ENCODE data around the gene MRPL28.
"Not testable (repeated sequence)": the region's sequence is repeated elsewhere in the genome, so short reads cannot be mapped to it uniquely, and the experiment has no call there.

The MRPL28 gene

GRCh38 chr16:386641-387156 lies 16.4 kb upstream of the MRPL28 start:
- no peak overlapping the region for H3K9ac ChIP-seq (ENCODE audit: low read depth, low read length)

GRCh38 chr16:383326-384051 lies 13.2 kb upstream of the MRPL28 start:
- H3K27me3 ChIP-seq (ENCODE audit: insufficient read depth, low read length): peaks cover 15% of the 10 kb centered on the region
- H3K9ac ChIP-seq (ENCODE audit: low read depth, low read length): peak overlapping the region; percentile 73; the same call in 1 of the 2 replicates
- H3K27ac ChIP-seq (ENCODE audit: low read length): peak overlapping the region; percentile 20
- no peaks in the 10 kb centered on the region for H3K36me3 ChIP-seq (ENCODE audit: insufficient read depth, low read depth, low read length)
- peak overlapping the region; percentile 85 for H3K4me3 ChIP-seq (ENCODE audit: low read length)
- no peaks in the 10 kb centered on the region for H3K9me3 ChIP-seq (ENCODE audit: insufficient read depth, low read depth, low read length)
- H3K4me1 ChIP-seq (ENCODE audit: insufficient read depth, low read length): peaks cover 24% of the 10 kb centered on the region

More at GRCh38 chr16:386641-387156, 16.4 kb upstream of the MRPL28 start:
- peaks cover 11% of the 10 kb centered on the region for H3K4me1 ChIP-seq (ENCODE audit: insufficient read depth, low read length)
- H3K27me3 ChIP-seq (ENCODE audit: insufficient read depth, low read length): peaks cover 15% of the 10 kb centered on the region
- no peak overlapping the region for H3K27ac ChIP-seq (ENCODE audit: low read length)
- no peaks in the 10 kb centered on the region for H3K36me3 ChIP-seq (ENCODE audit: insufficient read depth, low read depth, low read length)
- no peak overlapping the region for H3K4me3 ChIP-seq (ENCODE audit: low read length)
- H3K9me3 ChIP-seq (ENCODE audit: insufficient read depth, low read depth, low read length): no peaks in the 10 kb centered on the region

GRCh38 chr16:381789-382717 lies 11.7 kb upstream of the MRPL28 start, which contains the start of gene PGAP6:
Gene PGAP6 (minus strand): TSS chr16:381978. CDS start chr16:381821, 157 bp downstream.
- Histone ChIP-seq H3K4me1 (ENCODE audit: insufficient read depth, low read length) (peaks cover 22% of the 10 kb centered on the region; the same call in 1 of the 2 replicates), H3K36me3 (ENCODE audit: insufficient read depth, low read depth, low read length) (peaks cover 3% of the 10 kb centered on the region; the same call in 1 of the 2 replicates), H3K27me3 (ENCODE audit: insufficient read depth, low read length) (peaks cover 15% of the 10 kb centered on the region), H3K9ac (ENCODE audit: low read depth, low read length) (peak within 1 kb of the TSS; percentile 80; the same call in 1 of the 2 replicates), H3K9me3 (ENCODE audit: insufficient read depth, low read depth, low read length) (no peaks in the 10 kb centered on the region), H3K4me3 (ENCODE audit: low read length) (peak within 1 kb of the TSS; percentile 85), H3K27ac (ENCODE audit: low read length) (peak within 1 kb of the TSS; percentile 47)

- Histone ChIP-seq H3K27me3 (ENCODE audit: insufficient read depth, low read length) (peaks cover 15% of the 10 kb centered on the region), H3K36me3 (ENCODE audit: insufficient read depth, low read depth, low read length) (peaks cover 11% of the 10 kb centered on the region), H3K27ac (ENCODE audit: low read length) (peak overlapping the region; percentile 47), H3K4me1 (ENCODE audit: insufficient read depth, low read length) (peaks cover 22% of the 10 kb centered on the region; the same call in 1 of the 2 replicates), H3K9ac (ENCODE audit: low read depth, low read length) (peak overlapping the region; percentile 80; the same call in 1 of the 2 replicates), H3K4me3 (ENCODE audit: low read length) (peak overlapping the region; percentile 84), H3K9me3 (ENCODE audit: insufficient read depth, low read depth, low read length) (no peaks in the 10 kb centered on the region)
Measured at GRCh38 chr16:381012-381788, 10.9 kb upstream of the MRPL28 start.

- Histone ChIP-seq H3K9me3 (ENCODE audit: insufficient read depth, low read depth, low read length) (no peaks in the 10 kb centered on the region), H3K9ac (ENCODE audit: low read depth, low read length) (peak overlapping the region; percentile 80; the same call in 1 of the 2 replicates), H3K4me3 (ENCODE audit: low read length) (peak overlapping the region; percentile 84), H3K27ac (ENCODE audit: low read length) (peak overlapping the region; percentile 47), H3K36me3 (ENCODE audit: insufficient read depth, low read depth, low read length) (peaks cover 15% of the 10 kb centered on the region), H3K27me3 (ENCODE audit: insufficient read depth, low read length) (peaks cover 15% of the 10 kb centered on the region), H3K4me1 (ENCODE audit: insufficient read depth, low read length) (peaks cover 22% of the 10 kb centered on the region; the same call in 1 of the 2 replicates)
Measured at GRCh38 chr16:380762-381011, 10.3 kb upstream of the MRPL28 start.

- Histone ChIP-seq H3K27ac (ENCODE audit: low read length) (no peak overlapping the region), H3K4me3 (ENCODE audit: low read length) (peak overlapping the region; percentile 84; the same call in 1 of the 2 replicates), H3K4me1 (ENCODE audit: insufficient read depth, low read length) (peaks cover 22% of the 10 kb centered on the region; the same call in 1 of the 2 replicates), H3K9me3 (ENCODE audit: insufficient read depth, low read depth, low read length) (no peaks in the 10 kb centered on the region), H3K27me3 (ENCODE audit: insufficient read depth, low read length) (peaks cover 15% of the 10 kb centered on the region), H3K36me3 (ENCODE audit: insufficient read depth, low read depth, low read length) (peaks cover 17% of the 10 kb centered on the region), H3K9ac (ENCODE audit: low read depth, low read length) (peak overlapping the region; percentile 80; the same call in 1 of the 2 replicates)
Measured at GRCh38 chr16:379961-380761, 9.8 kb upstream of the MRPL28 start.

- peaks cover 25% of the 10 kb centered on the region for H3K36me3 ChIP-seq (ENCODE audit: insufficient read depth, low read depth, low read length)
- H3K4me1 ChIP-seq (ENCODE audit: insufficient read depth, low read length): peaks cover 22% of the 10 kb centered on the region; the same call in 1 of the 2 replicates
- H3K9me3 ChIP-seq (ENCODE audit: insufficient read depth, low read depth, low read length): no peaks in the 10 kb centered on the region
- no peak overlapping the region for H3K27ac ChIP-seq (ENCODE audit: low read length)
- peak overlapping the region; percentile 84; the same call in 1 of the 2 replicates for H3K4me3 ChIP-seq (ENCODE audit: low read length)
- H3K27me3 ChIP-seq (ENCODE audit: insufficient read depth, low read length): peaks cover 15% of the 10 kb centered on the region
- peak overlapping the region; percentile 51; the same call in 1 of the 2 replicates for H3K9ac ChIP-seq (ENCODE audit: low read depth, low read length)
Measured at GRCh38 chr16:379183-379960, 9.0 kb upstream of the MRPL28 start.

GRCh38 chr16:378821-379182 lies 8.5 kb upstream of the MRPL28 start:
- Histone ChIP-seq H3K36me3 (ENCODE audit: insufficient read depth, low read depth, low read length) (peaks cover 30% of the 10 kb centered on the region), H3K9ac (ENCODE audit: low read depth, low read length) (no peak overlapping the region; the same call in 1 of the 2 replicates), H3K4me3 (ENCODE audit: low read length) (peak overlapping the region; percentile 26; the same call in 1 of the 2 replicates), H3K9me3 (ENCODE audit: insufficient read depth, low read depth, low read length) (no peaks in the 10 kb centered on the region), H3K27me3 (ENCODE audit: insufficient read depth, low read length) (peaks cover 15% of the 10 kb centered on the region), H3K4me1 (ENCODE audit: insufficient read depth, low read length) (peaks cover 17% of the 10 kb centered on the region; the same call in 1 of the 2 replicates), H3K27ac (ENCODE audit: low read length) (no peak overlapping the region)

- not testable (repeated sequence) for H3K9me3 ChIP-seq (ENCODE audit: insufficient read depth, low read depth, low read length); H3K27ac ChIP-seq (ENCODE audit: low read length); H3K9ac ChIP-seq (ENCODE audit: low read depth, low read length)
- peaks cover 36% of the 10 kb centered on the region for H3K36me3 ChIP-seq (ENCODE audit: insufficient read depth, low read depth, low read length)
- peaks cover 10% of the 10 kb centered on the region for H3K27me3 ChIP-seq (ENCODE audit: insufficient read depth, low read length)
- peak overlapping the region; percentile 26; the same call in 1 of the 2 replicates for H3K4me3 ChIP-seq (ENCODE audit: low read length)
- peaks cover 15% of the 10 kb centered on the region; the same call in 1 of the 2 replicates for H3K4me1 ChIP-seq (ENCODE audit: insufficient read depth, low read length)
Measured at GRCh38 chr16:378113-378820, 7.9 kb upstream of the MRPL28 start.

Data from iPS-20b (cell line).